ENCODE results near the gene PTPRS.
"Not testable (repeated sequence)": the region's sequence is repeated elsewhere in the genome, so short reads cannot be mapped to it uniquely, and the experiment has no call there.

PTPRS gene

GRCh38 chr19:5331790-5332189 lies 8.8 kb downstream of the PTPRS start:
- no peak for DNase-seq

- DNase-seq = no peak
Observed at GRCh38 chr19:5330307-5330720, 10.3 kb downstream of the PTPRS start.

- DNase-seq = no peak
Observed at GRCh38 chr19:5329141-5329540, 11.5 kb downstream of the PTPRS start.

- not testable (repeated sequence) for DNase-seq
Observed at GRCh38 chr19:5328407-5328806, 12.2 kb downstream of the PTPRS start.

GRCh38 chr19:5326986-5327623 lies 13.5 kb downstream of the PTPRS start:
- DNase-seq = no peak

GRCh38 chr19:5326545-5326944 lies 14.1 kb downstream of the PTPRS start:
- no peak for DNase-seq

GRCh38 chr19:5324947-5325346 lies 15.7 kb downstream of the PTPRS start:
- no peak for DNase-seq

- no peak for DNase-seq
Observed at GRCh38 chr19:5323475-5323811, 17.2 kb downstream of the PTPRS start.

GRCh38 chr19:5321851-5322681 lies 18.5 kb downstream of the PTPRS start:
- DNase-seq = no peak

- no peak for DNase-seq
Observed at GRCh38 chr19:5321066-5321642, 19.5 kb downstream of the PTPRS start.

- no peak for DNase-seq
Observed at GRCh38 chr19:5319516-5319915, 21.1 kb downstream of the PTPRS start.

- DNase-seq = no peak
Observed at GRCh38 chr19:5318306-5318705, 22.3 kb downstream of the PTPRS start.

- no peak for DNase-seq
Observed at GRCh38 chr19:5317321-5317720, 23.3 kb downstream of the PTPRS start.

- DNase-seq = no peak
Observed at GRCh38 chr19:5316138-5316537, 24.5 kb downstream of the PTPRS start.

- DNase-seq = no peak
Observed at GRCh38 chr19:5314907-5315298, 25.7 kb downstream of the PTPRS start.

- DNase-seq = peak; percentile 53
Observed at GRCh38 chr19:5314012-5314906, 26.4 kb downstream of the PTPRS start.

GRCh38 chr19:5313307-5313706 lies 27.3 kb downstream of the PTPRS start:
- DNase-seq = no peak

- no peak for DNase-seq
Observed at GRCh38 chr19:5312058-5312457, 28.6 kb downstream of the PTPRS start.

- DNase-seq = no peak
Observed at GRCh38 chr19:5309438-5310204, 31.0 kb downstream of the PTPRS start.

GRCh38 chr19:5308451-5309437 lies 31.9 kb downstream of the PTPRS start:
- peak; percentile 82 for DNase-seq

GRCh38 chr19:5307655-5308054 lies 33.0 kb downstream of the PTPRS start:
- no peak for DNase-seq

All from HCEC 1CT (cell line).